ENCODE measurements around the gene CDR2.

GRCh38 chr16:22374311-22375116 is at the start of gene CDR2:
- TF ChIP-seq POLR2A (IDR thresholded peaks at IDR 0.05; ENCODE audit: low read length), result peak; percentile 83
- TF ChIP-seq GATA1 (IDR thresholded peaks at IDR 0.05; ENCODE audit: low read depth, low read length), result no peak
